ENCODE data around the gene ERP29. TPM values are rescaled to one million over a fixed set of nuclear protein-coding genes. Genes with fewer than 3 reads are reported as not detected.
"Not testable (repeated sequence)": the region's sequence is repeated elsewhere in the genome, so short reads cannot be mapped to it uniquely, and the experiment has no call there.

Gene ERP29
- total RNA-seq, 6 experiments from 2014 or later = 41.7 to 124 (median 94.3) TPM

- TF ChIP-seq, protein P1, sequence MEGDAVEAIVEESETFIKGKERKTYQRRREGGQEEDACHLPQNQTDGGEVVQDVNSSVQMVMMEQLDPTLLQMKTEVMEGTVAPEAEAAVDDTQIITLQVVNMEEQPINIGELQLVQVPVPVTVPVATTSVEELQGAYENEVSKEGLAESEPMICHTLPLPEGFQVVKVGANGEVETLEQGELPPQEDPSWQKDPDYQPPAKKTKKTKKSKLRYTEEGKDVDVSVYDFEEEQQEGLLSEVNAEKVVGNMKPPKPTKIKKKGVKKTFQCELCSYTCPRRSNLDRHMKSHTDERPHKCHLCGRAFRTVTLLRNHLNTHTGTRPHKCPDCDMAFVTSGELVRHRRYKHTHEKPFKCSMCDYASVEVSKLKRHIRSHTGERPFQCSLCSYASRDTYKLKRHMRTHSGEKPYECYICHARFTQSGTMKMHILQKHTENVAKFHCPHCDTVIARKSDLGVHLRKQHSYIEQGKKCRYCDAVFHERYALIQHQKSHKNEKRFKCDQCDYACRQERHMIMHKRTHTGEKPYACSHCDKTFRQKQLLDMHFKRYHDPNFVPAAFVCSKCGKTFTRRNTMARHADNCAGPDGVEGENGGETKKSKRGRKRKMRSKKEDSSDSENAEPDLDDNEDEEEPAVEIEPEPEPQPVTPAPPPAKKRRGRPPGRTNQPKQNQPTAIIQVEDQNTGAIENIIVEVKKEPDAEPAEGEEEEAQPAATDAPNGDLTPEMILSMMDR (IDR thresholded peaks at IDR 0.05) = no peak
- TF ChIP-seq POLR2A (IDR thresholded peaks at IDR 0.05) = no peak
- Histone ChIP-seq H3K27me3 (no peaks in the 10 kb centered on the region), H3K27ac (no peak overlapping the region), H3K4me3 (no peak overlapping the region), H3K9me3 (no peaks in the 10 kb centered on the region), H3K4me1 (peaks cover 0 to 7% (median 3%) of the 10 kb centered on the region in 4 donors), H3K36me3 (no peaks in the 10 kb centered on the region)
- DNase-seq = no peak
- 71% methylated on average over 1 of the region's 1 CpG for WGBS (ENCODE audit: insufficient coverage, low coverage, low lambda C conversion rate, missing lambda C conversion rate)
- intact Hi-C loops (cut with DNase I) = no loop called here
- ATAC-seq = no peak
These were observed 17.3 kb upstream of the ERP29 start for GRCh38 chr12:111995782-111996480.

DNA sequence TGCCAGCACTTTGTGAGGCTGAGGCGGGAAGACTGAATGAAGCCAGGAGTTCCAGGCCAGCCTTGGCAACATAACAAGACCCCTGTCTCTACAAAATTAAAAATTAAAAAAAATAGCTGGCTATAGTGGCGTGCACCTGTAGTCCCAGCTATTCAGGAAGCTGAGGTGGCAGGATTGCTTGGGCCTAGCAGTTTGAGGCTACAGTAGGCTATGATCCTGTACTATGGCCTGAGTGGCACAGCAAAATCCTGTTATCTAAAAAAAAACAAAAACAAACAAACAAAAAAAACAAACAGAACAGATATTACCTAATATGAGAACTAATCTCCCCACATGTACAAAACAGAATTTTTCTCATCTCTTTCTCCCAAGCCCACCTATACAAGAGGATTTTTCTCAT is 15.9 kb upstream of the ERP29 start:
- intact Hi-C loops (cut with DNase I) = no loop called here
- TF ChIP-seq, protein P1 (IDR thresholded peaks at IDR 0.05) = no peak
- no peak for TF ChIP-seq POLR2A (IDR thresholded peaks at IDR 0.05)
- Histone ChIP-seq H3K27ac (no peak overlapping the region), H3K27me3 (no peaks in the 10 kb centered on the region), H3K4me1 (peaks cover 0 to 17% (median 3%) of the 10 kb centered on the region in 4 donors), H3K36me3 (no peaks in the 10 kb centered on the region), H3K4me3 (no peak overlapping the region), H3K9me3 (no peaks in the 10 kb centered on the region)
- 60% methylated on average over 2 of the region's 2 CpGs for WGBS (ENCODE audit: insufficient coverage, low coverage, low lambda C conversion rate, missing lambda C conversion rate)
- DNase-seq (no peak), ATAC-seq (peak; percentile 37 to 54 (median 46))

GRCh38 chr12:111998015-111998414 is 15.2 kb upstream of the ERP29 start:
- intact Hi-C loops (cut with DNase I) = no loop called here
- TF ChIP-seq, protein P1 (IDR thresholded peaks at IDR 0.05) = no peak
- no peak for TF ChIP-seq POLR2A (IDR thresholded peaks at IDR 0.05)
- Histone ChIP-seq H3K4me1 (peaks cover 0 to 24% (median 3%) of the 10 kb centered on the region in 4 donors), H3K27me3 (no peaks in the 10 kb centered on the region), H3K9me3 (no peaks in the 10 kb centered on the region), H3K36me3 (no peaks in the 10 kb centered on the region), H3K4me3 (no peak overlapping the region), H3K27ac (no peak overlapping the region)
- DNase-seq (no peak), ATAC-seq (no peak)
- WGBS (ENCODE audit: insufficient coverage, low coverage, low lambda C conversion rate, missing lambda C conversion rate) = 96% methylated on average over 3 of the region's 4 CpGs

DNA sequence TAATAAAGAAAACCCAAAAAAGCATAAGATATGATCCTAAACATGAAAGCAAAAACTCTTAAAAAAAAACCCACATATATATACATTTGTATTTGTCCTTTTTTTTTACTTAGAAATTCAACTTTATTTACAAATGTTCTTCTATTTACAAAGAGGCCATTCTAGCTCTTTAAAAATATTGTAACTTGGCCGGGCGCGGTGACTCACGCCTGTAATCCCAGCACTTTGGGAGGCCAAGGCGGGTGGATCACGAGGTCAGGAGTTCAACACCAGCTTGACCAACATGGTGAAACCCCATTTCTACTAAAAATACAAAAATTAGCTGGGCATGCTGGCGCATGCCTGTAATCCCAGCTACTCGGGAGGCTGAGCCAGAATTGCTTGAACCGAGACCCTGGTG is 14.1 kb upstream of the ERP29 start:
- H3K4me3 ChIP-seq; H3K27ac ChIP-seq; DNase-seq; H3K27me3 ChIP-seq; ATAC-seq; intact Hi-C loops (cut with DNase I); H3K9me3 ChIP-seq; H3K36me3 ChIP-seq: not testable (repeated sequence)
- peaks cover 0 to 24% (median 3%) of the 10 kb centered on the region in 4 donors for H3K4me1 ChIP-seq
- WGBS (ENCODE audit: insufficient coverage, low coverage, low lambda C conversion rate, missing lambda C conversion rate) = 85% methylated on average over 9 of the region's 9 CpGs

GRCh38 chr12:112000820-112001219 is 12.4 kb upstream of the ERP29 start:
- no peaks in the 10 kb centered on the region for H3K27me3 ChIP-seq
- 97% methylated on average over 6 of the region's 8 CpGs for WGBS (ENCODE audit: insufficient coverage, low coverage, low lambda C conversion rate, missing lambda C conversion rate)
- H3K27ac ChIP-seq = no peak overlapping the region
- peaks cover 0 to 28% (median 3%) of the 10 kb centered on the region in 4 donors for H3K4me1 ChIP-seq
- intact Hi-C loops (cut with DNase I) = no loop called here
- no peaks in the 10 kb centered on the region for H3K9me3 ChIP-seq
- H3K4me3 ChIP-seq = no peak overlapping the region
- TF ChIP-seq POLR2A (IDR thresholded peaks at IDR 0.05) = no peak
- ATAC-seq (no peak), DNase-seq (no peak)
- H3K36me3 ChIP-seq = no peaks in the 10 kb centered on the region
